ENCODE measurements around the gene RXFP3.
"Not testable (repeated sequence)": the region's sequence is repeated elsewhere in the genome, so short reads cannot be mapped to it uniquely, and the experiment has no call there.

RXFP3 gene

GRCh38 chr5:33937017-33937706 is 976 bp downstream of the RXFP3 start:
- no peak for DNase-seq

GRCh38 chr5:33937707-33938506 is 1.7 kb downstream of the RXFP3 start:
- DNase-seq = no peak

DNA sequence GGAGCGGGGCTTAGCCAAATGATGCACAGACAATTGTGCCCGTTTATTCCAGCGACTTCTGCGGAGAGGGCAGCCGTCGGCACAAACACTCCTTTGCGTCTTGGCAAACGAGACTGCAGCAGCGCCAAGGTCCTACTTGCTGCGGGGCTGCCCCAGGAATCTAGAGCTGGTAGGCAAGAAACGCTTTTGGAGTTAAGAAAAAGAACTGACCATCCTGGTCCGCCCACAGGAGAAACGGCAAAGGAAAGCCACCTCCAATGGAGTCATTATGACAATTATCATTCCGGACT is 2.3 kb downstream of the RXFP3 start:
- no peak for DNase-seq

DNA sequence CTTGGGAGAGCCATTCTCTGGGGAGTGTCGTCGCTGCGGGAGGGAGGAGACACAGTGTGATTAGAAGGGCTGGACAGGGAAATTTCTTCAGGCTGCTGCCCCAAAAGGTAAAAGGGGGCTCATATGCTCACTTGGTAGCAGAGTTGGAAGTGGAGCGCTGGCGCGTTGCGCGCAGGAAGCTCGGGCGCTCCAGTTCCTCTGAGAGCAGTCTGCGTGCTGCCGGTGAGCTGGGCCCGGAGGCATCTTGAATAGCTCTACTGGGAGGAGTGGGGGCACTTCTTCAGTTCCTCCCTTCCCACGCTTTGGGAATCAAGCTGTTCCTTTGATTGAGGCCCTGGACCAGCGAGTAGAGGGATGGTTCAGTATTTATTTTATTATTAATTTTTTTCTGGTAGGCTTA is 2.7 kb downstream of the RXFP3 start:
- no peak for DNase-seq

- DNase-seq = no peak
Measured at GRCh38 chr5:33939556-33940262, 3.5 kb downstream of the RXFP3 start.

DNA sequence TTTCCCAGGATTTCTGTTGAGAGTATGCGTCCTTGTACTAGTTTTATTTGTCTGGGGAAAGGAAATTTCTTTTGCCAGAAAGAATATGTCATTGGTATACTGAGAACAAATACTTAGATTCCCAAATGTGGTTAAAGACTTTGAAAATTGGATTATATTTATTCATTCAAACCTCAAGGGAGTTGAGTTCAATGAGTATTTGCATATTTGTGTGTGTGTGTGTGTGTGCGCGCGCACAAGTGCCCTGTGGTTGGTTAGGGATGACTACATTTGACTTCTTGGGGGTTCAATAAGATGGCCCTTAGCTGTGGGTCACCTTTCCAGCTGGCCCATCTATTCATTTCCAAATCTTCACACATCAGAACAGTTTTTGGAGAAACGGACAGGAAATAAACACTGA is 4.9 kb downstream of the RXFP3 start:
- DNase-seq = no peak

- no peak for DNase-seq
Measured at GRCh38 chr5:33944543-33945132, 8.5 kb downstream of the RXFP3 start.

GRCh38 chr5:33952175-33952574 is 16.0 kb downstream of the RXFP3 start:
- not testable (repeated sequence) for DNase-seq

DNA sequence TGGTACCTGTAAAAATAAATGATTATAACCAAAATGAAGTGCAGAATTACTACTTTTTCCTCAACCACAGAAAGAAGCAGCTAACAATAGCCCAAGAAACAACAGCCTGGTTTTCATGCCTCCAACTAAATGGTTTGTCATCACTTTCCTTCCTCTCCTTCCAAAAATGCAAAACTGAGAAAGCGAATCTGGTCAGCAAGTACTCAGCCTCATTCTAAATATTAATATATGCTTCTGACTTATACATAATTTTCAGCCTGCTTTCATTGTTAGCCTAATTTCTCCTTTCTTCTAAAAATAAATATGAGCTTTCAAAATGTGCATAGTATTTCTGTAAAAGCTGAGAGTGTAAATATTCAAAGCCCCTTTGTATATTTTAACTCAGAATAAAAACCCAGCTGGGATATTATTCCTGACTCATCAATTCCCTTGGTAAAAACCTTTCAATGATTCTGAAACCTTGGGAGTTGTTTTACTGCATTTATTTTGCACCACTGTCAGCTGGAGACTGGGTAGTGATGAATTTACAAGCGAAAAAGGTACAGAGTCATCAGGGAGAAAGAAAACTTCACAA is 21.5 kb downstream of the RXFP3 start:
- DNase-seq = no peak

DNA sequence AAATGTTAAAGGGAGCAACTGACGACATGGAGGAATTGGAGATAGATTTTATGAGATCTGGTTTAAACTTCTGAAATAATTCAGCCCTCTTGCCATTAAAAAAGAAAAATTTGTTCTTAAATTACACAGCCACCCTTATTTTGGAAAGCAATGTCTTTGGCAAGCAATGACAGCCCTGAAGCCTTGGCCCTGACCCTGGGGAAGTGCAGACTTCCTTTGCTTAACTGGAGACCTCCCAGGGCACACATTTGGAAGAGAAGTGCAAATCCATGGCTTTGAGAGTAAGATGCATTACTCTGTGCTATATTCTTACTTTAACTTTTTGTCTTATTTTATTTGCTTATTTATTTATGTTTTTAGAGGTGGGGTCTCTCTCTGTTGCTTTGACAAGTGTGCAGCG is 22.0 kb downstream of the RXFP3 start:
- no peak for DNase-seq

DNA sequence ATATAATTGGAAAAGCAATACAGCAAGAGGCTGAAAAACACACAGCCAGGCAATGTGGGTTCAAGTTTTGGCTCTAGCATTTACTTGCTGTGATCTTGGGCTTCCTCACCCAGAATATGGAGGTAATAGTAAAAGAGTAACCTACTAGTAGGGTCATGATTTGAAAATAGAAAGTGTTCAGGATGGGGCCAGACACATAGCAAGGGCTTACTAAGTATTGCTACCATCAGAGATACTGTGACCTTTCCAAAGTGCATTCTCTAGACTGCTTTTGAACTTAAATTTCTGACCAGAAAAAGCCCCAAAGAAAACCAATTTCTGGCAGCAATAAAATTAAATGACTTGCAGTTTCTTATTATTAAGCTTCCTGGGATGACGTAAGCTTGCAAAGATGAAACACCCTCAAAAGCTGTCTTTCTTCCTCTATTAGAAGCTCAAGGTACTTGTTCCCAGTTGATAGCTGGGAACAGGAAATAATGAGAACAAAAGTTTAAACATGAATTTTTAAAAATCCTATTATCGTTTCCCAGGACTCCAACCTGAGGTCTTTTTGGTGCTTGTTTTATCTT is 28.0 kb downstream of the RXFP3 start:
- no peak for DNase-seq

DNA sequence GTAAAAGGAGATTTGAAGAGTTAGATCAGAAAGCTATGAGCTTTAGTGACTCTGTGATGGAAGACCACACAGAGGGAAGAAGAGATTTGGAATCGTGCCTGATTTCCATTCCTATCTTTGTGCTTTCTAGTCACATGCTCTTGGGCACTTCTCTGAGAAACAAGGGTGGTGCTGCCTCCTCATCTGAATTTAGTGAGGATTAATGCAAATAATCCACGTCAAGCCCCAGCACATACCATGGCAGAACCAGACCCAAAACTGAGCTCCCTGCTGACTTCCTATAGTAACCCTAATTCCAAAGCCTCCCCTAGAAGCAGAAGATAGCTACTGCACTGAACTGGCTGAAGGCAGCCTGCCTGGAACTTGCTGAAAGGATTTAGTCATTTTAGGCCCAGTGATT is 30.6 kb downstream of the RXFP3 start:
- no peak for DNase-seq

GRCh38 chr5:33968211-33969005 is 32.2 kb downstream of the RXFP3 start:
- no peak for DNase-seq

DNA sequence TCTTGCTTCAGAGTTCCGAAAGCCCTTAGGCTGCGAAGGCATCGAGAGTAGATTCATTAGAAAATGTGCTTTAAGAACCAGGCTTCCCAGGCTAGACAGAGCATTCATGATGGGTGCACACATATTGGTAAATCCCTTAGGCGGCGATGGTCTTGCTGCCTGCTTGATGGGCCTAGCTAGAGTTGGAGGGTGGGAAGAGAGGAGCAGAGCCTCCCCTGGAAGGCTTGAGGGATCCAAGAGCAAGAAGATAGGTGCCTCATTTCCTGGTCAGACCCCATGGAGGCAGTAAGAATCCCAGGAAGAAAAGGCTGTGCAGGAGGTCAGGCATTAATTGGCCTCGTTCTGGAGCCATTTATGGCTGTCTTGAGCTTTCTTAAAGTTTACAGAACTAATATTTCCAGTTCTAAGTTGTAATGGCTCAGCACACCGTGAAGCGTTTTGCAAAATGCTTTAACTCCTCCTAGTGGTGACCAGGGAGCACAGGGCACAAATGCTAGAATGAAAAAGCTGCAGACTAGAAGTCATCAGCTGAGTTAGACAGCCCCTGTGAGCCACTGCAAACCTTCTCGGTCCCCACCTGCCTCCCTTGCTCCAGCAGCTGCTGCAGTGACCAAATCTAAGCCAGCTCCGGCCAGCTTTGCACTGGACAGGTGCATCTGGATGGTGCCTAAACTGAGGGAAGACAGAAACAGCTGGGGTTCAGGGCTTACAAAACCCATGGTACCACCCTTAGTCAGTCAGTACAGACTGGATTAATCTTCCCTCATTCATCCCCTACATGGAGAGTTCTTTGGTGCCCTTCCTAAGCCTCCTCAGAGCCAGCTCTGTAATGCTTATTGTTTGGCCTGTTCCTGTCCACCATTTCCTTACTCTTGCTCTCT is 33.6 kb downstream of the RXFP3 start:
- DNase-seq = no peak

DNA sequence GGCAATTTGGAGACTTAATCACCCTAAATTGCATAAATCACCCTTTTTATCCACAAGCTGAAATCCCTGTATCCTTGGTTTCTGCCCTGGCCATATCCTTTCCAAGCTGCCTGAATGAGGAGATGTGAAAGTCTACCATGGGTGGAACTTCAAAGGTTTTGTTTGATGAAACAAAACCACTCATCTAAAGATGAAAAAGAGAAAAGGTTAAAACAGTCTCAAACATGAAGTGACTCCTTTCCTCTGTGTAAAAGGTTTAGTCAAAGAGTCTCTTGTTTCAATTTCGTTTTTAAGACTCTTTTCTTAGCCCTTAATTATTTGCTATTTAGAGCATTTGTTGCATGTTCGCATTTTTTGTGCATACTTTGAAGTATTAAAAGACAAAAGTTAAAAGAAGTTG is 37.1 kb downstream of the RXFP3 start:
- no peak for DNase-seq

DNA sequence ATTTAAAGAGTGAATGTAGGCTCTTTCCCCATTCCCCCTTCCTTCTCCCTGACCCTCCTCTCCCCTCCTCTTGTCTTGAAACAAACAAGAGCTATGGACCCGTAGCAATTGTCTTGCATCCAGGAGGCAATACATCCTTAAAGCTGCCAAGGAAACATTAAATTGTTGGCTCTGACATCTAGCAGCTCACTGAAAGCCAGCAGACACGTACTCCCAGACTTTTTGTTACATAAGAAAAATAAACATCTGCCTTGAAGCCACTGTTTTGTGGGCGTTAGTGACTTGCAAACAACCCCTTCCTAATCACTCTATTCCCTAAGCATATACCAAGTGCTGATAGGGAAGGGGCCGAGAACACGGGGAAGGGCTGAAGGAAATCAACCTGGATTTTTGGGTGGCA is 39.7 kb downstream of the RXFP3 start:
- no peak for DNase-seq

GRCh38 chr5:33976307-33976706 is 40.1 kb downstream of the RXFP3 start:
- no peak for DNase-seq

DNA sequence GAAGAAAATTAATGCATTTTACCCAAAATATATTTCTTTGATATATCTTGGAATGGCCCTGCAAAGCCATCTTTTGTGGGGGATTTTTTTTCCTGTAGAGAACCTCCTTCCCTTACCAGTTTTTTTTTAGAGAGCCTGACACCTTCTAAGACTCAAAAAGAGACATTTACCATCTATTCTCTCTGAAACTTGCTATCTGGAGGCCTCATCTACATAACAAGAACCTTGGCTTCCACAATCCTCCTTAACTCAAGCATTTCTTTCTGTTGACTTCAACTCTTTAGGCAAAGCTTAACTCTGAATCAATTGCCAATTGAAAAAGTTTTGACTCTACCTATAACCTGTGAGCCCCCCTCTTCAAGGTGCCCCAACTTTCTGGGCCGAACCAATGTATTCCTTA is 42.1 kb downstream of the RXFP3 start:
- no peak for DNase-seq

DNA sequence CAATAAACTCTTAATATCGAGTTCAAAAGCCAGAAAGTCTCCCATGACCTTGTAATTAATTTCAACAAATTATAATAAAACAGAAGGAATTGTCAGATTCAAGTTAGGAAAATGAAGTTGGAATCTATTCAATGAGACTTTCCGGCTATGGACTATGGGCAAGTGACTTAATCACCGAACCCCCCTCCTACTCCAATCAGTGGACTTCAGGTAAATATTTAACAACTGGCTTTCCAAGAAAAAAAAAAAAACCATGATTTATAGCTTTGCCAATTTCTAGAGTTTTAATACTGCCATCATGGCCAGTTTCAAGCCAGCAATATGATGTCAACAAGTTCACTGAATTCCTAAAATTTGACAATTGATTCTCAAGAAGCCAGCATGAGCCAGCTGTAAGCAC is 43.8 kb downstream of the RXFP3 start:
- DNase-seq = no peak

DNA sequence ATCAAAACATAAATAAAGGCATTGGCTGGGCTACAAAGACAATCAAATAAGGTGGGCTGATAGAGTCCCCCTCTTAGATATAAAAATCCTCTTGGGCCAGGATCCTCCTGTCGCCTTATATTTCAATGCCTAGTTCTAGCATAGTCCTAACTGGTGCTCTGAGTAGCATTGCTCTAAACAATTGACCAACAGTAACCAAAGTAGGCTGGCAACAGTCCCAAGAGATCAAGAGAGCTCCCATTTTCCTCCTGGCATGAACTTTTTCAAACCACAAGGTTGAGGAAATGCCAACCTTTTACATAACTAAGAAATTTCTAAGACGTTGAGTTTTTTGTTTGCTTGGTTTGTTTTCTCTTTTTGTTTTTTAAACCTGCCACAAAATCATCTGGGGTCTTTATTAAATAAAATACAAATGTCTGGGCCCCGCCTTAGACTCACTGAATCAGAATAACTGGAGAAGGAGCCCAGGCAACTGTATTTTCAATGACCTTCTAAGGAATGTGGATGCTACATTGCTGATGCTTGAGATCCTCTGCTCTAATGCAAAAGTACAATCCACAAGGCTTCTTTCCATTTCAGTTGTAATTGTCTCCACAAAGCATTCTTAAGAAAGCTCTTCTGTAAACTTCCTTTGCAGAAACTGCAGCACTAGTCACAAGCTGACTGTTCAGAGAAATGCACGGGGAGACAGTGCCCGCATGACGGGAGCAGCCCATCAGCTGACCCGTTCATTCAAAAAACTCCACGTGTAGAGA is 45.4 kb downstream of the RXFP3 start:
- DNase-seq = no peak
